OCI-LY3 (cell line): ENCODE data around the gene DCC.

Experiments
- CTCF ChIP-seq: fragments of 200-600, 300-600 bp; sonication (generic); IDR thresholded peaks from 2 replicates; pipeline ENCODE4 v1.5.1; 2014; ENCODE audit warnings: antibody characterized with exemption, low read length, low read depth
- EZH2phosphoT487 ChIP-seq: fragments of 200-600 bp; shearing (Covaris generic); IDR thresholded peaks from 2 replicates; pipeline ENCODE4 v1.6.1; 2018; ENCODE audit warnings: antibody characterized with exemption, mixed run types, low read depth

- TF ChIP-seq CTCF (no peak), EZH2phosphoT487 (no peak)
Observed at GRCh38 chr18:52970686-52971085, 630.7 kb downstream of the DCC start.
